Activated gamma-delta T cell treated with anti-CD3 and anti-CD28 coated beads, Interleukin-2, amount 50 U/mL, for 16 hours (primary cell): ENCODE results near the gene MED15.

Experiments
- DNase-seq: peaks from one replicate; pipeline ENCODE4 v3.0.0-alpha.2; 2020; ENCODE audit warnings: low read depth

Gene MED15

GRCh38 chr22:20552443-20553401 lies 45.3 kb downstream of the MED15 start:
- DNase-seq, result no peak

- no peak for DNase-seq
These were observed 46.7 kb downstream of the MED15 start for GRCh38 chr22:20553947-20554741.

GRCh38 chr22:20554824-20555223 lies 47.4 kb downstream of the MED15 start:
- no peak for DNase-seq

- DNase-seq, result no peak
These were observed 51.1 kb downstream of the MED15 start for GRCh38 chr22:20558534-20558933.

- DNase-seq, result no peak
These were observed 51.9 kb downstream of the MED15 start for GRCh38 chr22:20559174-20559760.

- DNase-seq, result no peak
These were observed 53.3 kb downstream of the MED15 start for GRCh38 chr22:20560716-20561115.

- DNase-seq, result no peak
These were observed 54.5 kb downstream of the MED15 start for GRCh38 chr22:20561882-20562281.

- DNase-seq, result no peak
These were observed 55.4 kb downstream of the MED15 start for GRCh38 chr22:20562607-20563465.

GRCh38 chr22:20563466-20563906 lies 56.1 kb downstream of the MED15 start:
- no peak for DNase-seq

GRCh38 chr22:20563941-20564371 lies 56.5 kb downstream of the MED15 start:
- no peak for DNase-seq

- no peak for DNase-seq
These were observed 57.8 kb downstream of the MED15 start for GRCh38 chr22:20565079-20565734.

GRCh38 chr22:20565761-20566160 lies 58.4 kb downstream of the MED15 start:
- DNase-seq, result no peak

GRCh38 chr22:20566420-20567260 lies 59.2 kb downstream of the MED15 start:
- DNase-seq, result no peak

GRCh38 chr22:20567371-20567847 lies 60.0 kb downstream of the MED15 start:
- no peak for DNase-seq

GRCh38 chr22:20567993-20568417 lies 60.6 kb downstream of the MED15 start:
- no peak for DNase-seq

- DNase-seq, result no peak
These were observed 61.2 kb downstream of the MED15 start for GRCh38 chr22:20568502-20569058.

GRCh38 chr22:20569059-20570058 lies 61.9 kb downstream of the MED15 start:
- DNase-seq, result peak; percentile 74

GRCh38 chr22:20571078-20571503 lies 63.7 kb downstream of the MED15 start:
- DNase-seq, result no peak
